ENCODE data around the gene OSBPL3. TPM values are rescaled to one million over a fixed set of nuclear protein-coding genes. Genes with fewer than 3 reads are reported as not detected.
A peak's percentile ranks its signal among the peaks of the same experiment; 100 is the strongest.

The OSBPL3 gene
- total RNA-seq, 1 experiment from 2014 or later, result 149 TPM

GRCh38 chr7:24827589-24827988 is 152.4 kb downstream of the OSBPL3 start:
- DNase-seq, result no peak
- peaks cover 30% of the 10 kb centered on the region for H3K79me2 ChIP-seq (ENCODE audit: low read length)
- no peaks in the 10 kb centered on the region for H4K20me1 ChIP-seq (ENCODE audit: insufficient read depth, low read depth, low read length)
- H3K9me3 ChIP-seq (ENCODE audit: low read length), result no peaks in the 10 kb centered on the region
- H3K4me3 ChIP-seq (ENCODE audit: low read length), result no peak overlapping the region
- no peak overlapping the region for H3K4me2 ChIP-seq (ENCODE audit: low read depth, low read length, poor library complexity, severe bottlenecking)
- no peaks in the 10 kb centered on the region for H3K9me2 ChIP-seq (replicated peaks; ENCODE audit: insufficient read depth, low read length)
- no peak overlapping the region for H2AFZ ChIP-seq (ENCODE audit: low read length)
- peak overlapping the region; percentile 8 for H3K9ac ChIP-seq (ENCODE audit: low read length)
- no peaks in the 10 kb centered on the region for H3K27me3 ChIP-seq (ENCODE audit: low read length)
- peak overlapping the region; percentile 98 for H3K27ac ChIP-seq (ENCODE audit: low read length)
- H3K4me1 ChIP-seq (ENCODE audit: low read length), result peaks cover 97% of the 10 kb centered on the region
- peaks cover 69% of the 10 kb centered on the region for H3K36me3 ChIP-seq (ENCODE audit: insufficient read depth, low read length)

GRCh38 chr7:24827027-24827426 is 153.0 kb downstream of the OSBPL3 start:
- Histone ChIP-seq H3K4me1 (ENCODE audit: low read length) (peaks cover 100% of the 10 kb centered on the region), H3K9ac (ENCODE audit: low read length) (peak overlapping the region; percentile 8; the same call in 1 of the 2 replicates), H3K27me3 (ENCODE audit: low read length) (no peaks in the 10 kb centered on the region), H3K79me2 (ENCODE audit: low read length) (peaks cover 28% of the 10 kb centered on the region), H2AFZ (ENCODE audit: low read length) (no peak overlapping the region), H3K27ac (ENCODE audit: low read length) (peak overlapping the region; percentile 98), H4K20me1 (ENCODE audit: insufficient read depth, low read depth, low read length) (no peaks in the 10 kb centered on the region), H3K4me2 (ENCODE audit: low read depth, low read length, poor library complexity, severe bottlenecking) (no peak overlapping the region), H3K4me3 (ENCODE audit: low read length) (no peak overlapping the region), H3K9me3 (ENCODE audit: low read length) (no peaks in the 10 kb centered on the region), H3K36me3 (ENCODE audit: insufficient read depth, low read length) (peaks cover 69% of the 10 kb centered on the region; the same call in 1 of the 2 replicates), H3K9me2 (replicated peaks; ENCODE audit: insufficient read depth, low read length) (no peaks in the 10 kb centered on the region)
- DNase-seq, result no peak

GRCh38 chr7:24826662-24827020 is 153.3 kb downstream of the OSBPL3 start:
- no peak for DNase-seq
- H2AFZ ChIP-seq (ENCODE audit: low read length), result no peak overlapping the region
- peak overlapping the region; percentile 34; the same call in 1 of the 2 replicates for H3K9ac ChIP-seq (ENCODE audit: low read length)
- H3K79me2 ChIP-seq (ENCODE audit: low read length), result peaks cover 28% of the 10 kb centered on the region
- H4K20me1 ChIP-seq (ENCODE audit: insufficient read depth, low read depth, low read length), result no peaks in the 10 kb centered on the region
- peaks cover 69% of the 10 kb centered on the region; the same call in 1 of the 2 replicates for H3K36me3 ChIP-seq (ENCODE audit: insufficient read depth, low read length)
- H3K9me2 ChIP-seq (replicated peaks; ENCODE audit: insufficient read depth, low read length), result no peaks in the 10 kb centered on the region
- H3K4me3 ChIP-seq (ENCODE audit: low read length), result no peak overlapping the region
- no peaks in the 10 kb centered on the region for H3K9me3 ChIP-seq (ENCODE audit: low read length)
- H3K27me3 ChIP-seq (ENCODE audit: low read length), result no peaks in the 10 kb centered on the region
- peaks cover 100% of the 10 kb centered on the region for H3K4me1 ChIP-seq (ENCODE audit: low read length)
- H3K4me2 ChIP-seq (ENCODE audit: low read depth, low read length, poor library complexity, severe bottlenecking), result no peak overlapping the region
- H3K27ac ChIP-seq (ENCODE audit: low read length), result peak overlapping the region; percentile 98

- DNase-seq, result no peak
- H3K4me3 ChIP-seq (ENCODE audit: low read length), result no peak overlapping the region
- H3K79me2 ChIP-seq (ENCODE audit: low read length), result peaks cover 28% of the 10 kb centered on the region
Measured at GRCh38 chr7:24825931-24826661, 153.9 kb downstream of the OSBPL3 start.

GRCh38 chr7:24825381-24825794 is 154.6 kb downstream of the OSBPL3 start:
- no peak for DNase-seq
- peak overlapping the region; percentile 98 for H3K27ac ChIP-seq (ENCODE audit: low read length)
- no peaks in the 10 kb centered on the region for H3K9me3 ChIP-seq (ENCODE audit: low read length)
- no peak overlapping the region for H2AFZ ChIP-seq (ENCODE audit: low read length)
- peaks cover 26% of the 10 kb centered on the region for H3K79me2 ChIP-seq (ENCODE audit: low read length)
- H4K20me1 ChIP-seq (ENCODE audit: insufficient read depth, low read depth, low read length), result no peaks in the 10 kb centered on the region
- H3K4me3 ChIP-seq (ENCODE audit: low read length), result no peak overlapping the region
- H3K9me2 ChIP-seq (replicated peaks; ENCODE audit: insufficient read depth, low read length), result no peaks in the 10 kb centered on the region
- peaks cover 100% of the 10 kb centered on the region for H3K4me1 ChIP-seq (ENCODE audit: low read length)
- H3K9ac ChIP-seq (ENCODE audit: low read length), result no peak overlapping the region
- H3K27me3 ChIP-seq (ENCODE audit: low read length), result no peaks in the 10 kb centered on the region
- H3K4me2 ChIP-seq (ENCODE audit: low read depth, low read length, poor library complexity, severe bottlenecking), result no peak overlapping the region
- H3K36me3 ChIP-seq (ENCODE audit: insufficient read depth, low read length), result peaks cover 60% of the 10 kb centered on the region; the same call in 1 of the 2 replicates

More at GRCh38 chr7:24825931-24826661, 153.9 kb downstream of the OSBPL3 start:
- Histone ChIP-seq H3K36me3 (ENCODE audit: insufficient read depth, low read length) (peaks cover 67% of the 10 kb centered on the region; the same call in 1 of the 2 replicates), H3K9me3 (ENCODE audit: low read length) (no peaks in the 10 kb centered on the region), H3K27me3 (ENCODE audit: low read length) (no peaks in the 10 kb centered on the region), H3K4me2 (ENCODE audit: low read depth, low read length, poor library complexity, severe bottlenecking) (peak overlapping the region; percentile 19), H3K9me2 (replicated peaks; ENCODE audit: insufficient read depth, low read length) (no peaks in the 10 kb centered on the region), H3K4me1 (ENCODE audit: low read length) (peaks cover 100% of the 10 kb centered on the region), H3K27ac (ENCODE audit: low read length) (peak overlapping the region; percentile 98), H2AFZ (ENCODE audit: low read length) (no peak overlapping the region), H3K9ac (ENCODE audit: low read length) (peak overlapping the region; percentile 34; the same call in 1 of the 2 replicates), H4K20me1 (ENCODE audit: insufficient read depth, low read depth, low read length) (no peaks in the 10 kb centered on the region)

- Histone ChIP-seq H2AFZ (ENCODE audit: low read length) (no peak overlapping the region), H3K4me1 (ENCODE audit: low read length) (peaks cover 100% of the 10 kb centered on the region), H3K9me3 (ENCODE audit: low read length) (no peaks in the 10 kb centered on the region), H3K79me2 (ENCODE audit: low read length) (peaks cover 23% of the 10 kb centered on the region), H3K4me2 (ENCODE audit: low read depth, low read length, poor library complexity, severe bottlenecking) (no peak overlapping the region), H3K4me3 (ENCODE audit: low read length) (no peak overlapping the region), H3K27me3 (ENCODE audit: low read length) (no peaks in the 10 kb centered on the region), H4K20me1 (ENCODE audit: insufficient read depth, low read depth, low read length) (no peaks in the 10 kb centered on the region), H3K36me3 (ENCODE audit: insufficient read depth, low read length) (peaks cover 57% of the 10 kb centered on the region; the same call in 1 of the 2 replicates), H3K9me2 (replicated peaks; ENCODE audit: insufficient read depth, low read length) (no peaks in the 10 kb centered on the region), H3K9ac (ENCODE audit: low read length) (no peak overlapping the region), H3K27ac (ENCODE audit: low read length) (peak overlapping the region; percentile 98)
- no peak for DNase-seq
Measured at GRCh38 chr7:24824896-24825295, 155.1 kb downstream of the OSBPL3 start.

GRCh38 chr7:24824400-24824799 is 155.6 kb downstream of the OSBPL3 start:
- H3K9me2 ChIP-seq (replicated peaks; ENCODE audit: insufficient read depth, low read length), result no peaks in the 10 kb centered on the region
- no peaks in the 10 kb centered on the region for H4K20me1 ChIP-seq (ENCODE audit: insufficient read depth, low read depth, low read length)
- H3K9me3 ChIP-seq (ENCODE audit: low read length), result no peaks in the 10 kb centered on the region
- no peaks in the 10 kb centered on the region for H3K27me3 ChIP-seq (ENCODE audit: low read length)
- no peak for DNase-seq
- no peak overlapping the region for H3K4me3 ChIP-seq (ENCODE audit: low read length)
- peaks cover 61% of the 10 kb centered on the region; the same call in 1 of the 2 replicates for H3K36me3 ChIP-seq (ENCODE audit: insufficient read depth, low read length)
- H3K79me2 ChIP-seq (ENCODE audit: low read length), result peaks cover 26% of the 10 kb centered on the region
- no peak overlapping the region for H3K9ac ChIP-seq (ENCODE audit: low read length)
- peaks cover 100% of the 10 kb centered on the region for H3K4me1 ChIP-seq (ENCODE audit: low read length)
- peak overlapping the region; percentile 98 for H3K27ac ChIP-seq (ENCODE audit: low read length)
- H3K4me2 ChIP-seq (ENCODE audit: low read depth, low read length, poor library complexity, severe bottlenecking), result no peak overlapping the region
- no peak overlapping the region for H2AFZ ChIP-seq (ENCODE audit: low read length)

GRCh38 chr7:24821754-24822054 is 158.3 kb downstream of the OSBPL3 start:
- Histone ChIP-seq H3K9ac (ENCODE audit: low read length) (peak overlapping the region; percentile 66), H4K20me1 (ENCODE audit: insufficient read depth, low read depth, low read length) (no peaks in the 10 kb centered on the region), H3K27ac (ENCODE audit: low read length) (peak overlapping the region; percentile 98), H3K9me3 (ENCODE audit: low read length) (no peaks in the 10 kb centered on the region), H3K4me3 (ENCODE audit: low read length) (no peak overlapping the region), H3K27me3 (ENCODE audit: low read length) (no peaks in the 10 kb centered on the region), H3K36me3 (ENCODE audit: insufficient read depth, low read length) (peaks cover 70% of the 10 kb centered on the region), H2AFZ (ENCODE audit: low read length) (no peak overlapping the region), H3K9me2 (replicated peaks; ENCODE audit: insufficient read depth, low read length) (no peaks in the 10 kb centered on the region), H3K4me1 (ENCODE audit: low read length) (peaks cover 94% of the 10 kb centered on the region), H3K79me2 (ENCODE audit: low read length) (peaks cover 31% of the 10 kb centered on the region), H3K4me2 (ENCODE audit: low read depth, low read length, poor library complexity, severe bottlenecking) (peak overlapping the region; percentile 42)
- no peak for DNase-seq
